Stimulated activated CD8-positive, alpha-beta memory T cell treated with anti-CD3 and anti-CD28 coated beads, Interleukin-12 subunit alpha, Interleukin-12 subunit beta, amount 100 ng/mL, for 24 hours (primary cell): ENCODE results near the gene PID1.

ENCODE experiments used
- DNase-seq: peaks from one replicate; pipeline ENCODE4 v3.0.0-alpha.2; 2020; ENCODE audit errors: extremely low read depth

The PID1 gene

DNA sequence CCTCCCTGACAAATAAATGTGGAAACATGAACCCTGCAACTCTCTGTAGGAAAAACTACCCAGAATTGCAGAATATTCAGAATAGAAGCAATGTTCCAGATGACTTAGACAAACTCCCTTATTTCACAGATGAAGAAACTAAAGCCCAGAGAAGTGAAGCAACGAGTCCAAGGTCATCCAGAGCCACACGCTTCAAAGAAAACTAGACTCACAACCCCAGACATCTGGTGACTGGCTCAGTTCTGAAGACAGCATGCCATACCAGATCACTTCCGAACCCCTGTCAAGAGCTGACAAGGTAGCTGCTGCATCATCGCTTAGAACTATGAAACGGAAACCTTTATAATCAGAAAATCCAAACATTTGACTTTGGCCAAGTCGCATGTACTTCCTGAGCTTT lies 101.3 kb downstream of the PID1 start:
- DNase-seq: no peak

DNA sequence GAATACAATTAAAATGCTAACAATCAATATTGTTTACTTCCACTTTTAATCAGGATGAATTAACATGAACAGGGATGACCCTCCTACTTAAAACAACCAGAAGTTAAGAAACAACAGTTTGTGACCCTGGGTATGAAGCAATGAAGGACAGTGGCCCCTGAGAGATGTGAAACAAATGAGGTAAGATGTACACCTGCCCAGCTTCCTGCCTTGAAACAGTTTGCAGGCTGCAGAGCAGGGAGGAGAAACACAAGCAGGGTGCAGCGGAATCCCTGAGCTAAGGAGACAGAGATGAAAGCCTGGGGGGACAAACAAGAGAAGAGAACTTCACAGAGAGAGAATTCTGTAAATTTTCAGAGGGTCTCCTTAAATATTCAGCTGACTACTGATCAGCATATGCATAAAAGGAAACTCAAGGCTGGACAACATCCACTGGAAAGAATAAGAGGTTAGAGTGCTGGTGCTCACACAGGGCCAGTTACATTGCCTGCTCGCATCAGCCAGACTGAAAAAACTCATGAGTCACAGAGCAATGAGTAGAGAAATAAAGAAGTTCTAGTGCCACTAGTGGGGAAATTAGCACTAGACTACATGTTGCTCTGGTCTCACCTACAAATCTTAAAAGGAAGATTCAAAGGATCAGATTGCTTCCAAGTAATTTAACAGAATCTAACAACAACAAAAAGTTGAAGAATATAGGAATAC lies 106.4 kb downstream of the PID1 start:
- DNase-seq: no peak

DNA sequence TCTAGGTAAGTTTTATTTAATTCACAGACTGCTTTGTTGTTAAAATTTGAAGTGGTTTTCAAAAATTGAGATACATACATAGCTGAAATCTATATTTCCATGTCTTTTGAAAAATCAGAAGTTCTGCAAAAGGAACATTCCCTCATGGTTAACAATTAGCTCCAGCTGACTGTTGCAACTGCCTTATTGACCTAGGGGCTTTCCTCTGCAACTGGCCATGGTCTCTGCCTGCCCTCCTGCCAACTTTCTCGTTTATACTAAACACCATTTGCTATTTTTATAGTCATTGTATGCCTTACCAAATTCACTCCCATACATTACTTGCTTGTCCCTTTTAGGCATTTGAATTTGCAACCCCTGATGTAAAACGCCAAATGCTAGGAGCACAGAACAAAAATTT lies 107.2 kb downstream of the PID1 start:
- no peak for DNase-seq

DNA sequence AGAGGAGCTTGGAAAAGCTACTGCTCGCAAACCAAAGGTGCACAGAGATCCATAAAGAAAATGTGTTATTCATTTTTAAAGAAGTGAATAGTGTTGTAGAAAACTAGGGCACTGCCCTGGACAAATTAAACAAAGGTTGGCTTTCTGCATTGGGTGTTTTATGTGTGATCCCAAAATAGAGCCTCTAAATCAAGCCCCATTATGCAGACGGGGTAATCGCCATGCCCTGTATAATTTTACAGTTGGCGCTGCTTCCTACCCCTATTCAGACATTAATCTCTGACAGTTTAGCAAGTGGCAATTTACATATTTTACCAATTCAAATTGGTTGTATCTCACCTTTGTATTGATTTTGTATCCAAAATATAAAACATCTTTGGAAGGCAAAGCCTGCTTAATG lies 109.1 kb downstream of the PID1 start:
- no peak for DNase-seq

DNA sequence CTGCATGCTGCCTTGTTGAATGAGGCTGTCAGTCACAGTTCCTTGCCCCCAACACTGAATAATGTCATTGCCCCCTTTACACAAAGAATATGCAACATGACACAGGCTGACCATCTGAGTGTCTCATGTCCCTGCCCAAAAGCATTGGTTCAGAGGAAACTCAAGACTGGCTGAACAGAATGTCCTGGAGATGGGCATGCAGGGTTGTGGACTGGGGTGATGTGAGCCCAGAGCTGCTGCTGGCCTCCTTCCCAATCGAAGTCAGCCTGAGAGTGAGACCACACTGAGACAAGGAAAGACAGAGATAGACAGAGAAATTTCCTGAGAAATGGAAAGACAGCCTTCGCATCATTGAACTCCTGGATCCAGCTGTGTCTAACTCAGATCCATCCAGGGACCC lies 110.1 kb downstream of the PID1 start:
- no peak for DNase-seq

DNA sequence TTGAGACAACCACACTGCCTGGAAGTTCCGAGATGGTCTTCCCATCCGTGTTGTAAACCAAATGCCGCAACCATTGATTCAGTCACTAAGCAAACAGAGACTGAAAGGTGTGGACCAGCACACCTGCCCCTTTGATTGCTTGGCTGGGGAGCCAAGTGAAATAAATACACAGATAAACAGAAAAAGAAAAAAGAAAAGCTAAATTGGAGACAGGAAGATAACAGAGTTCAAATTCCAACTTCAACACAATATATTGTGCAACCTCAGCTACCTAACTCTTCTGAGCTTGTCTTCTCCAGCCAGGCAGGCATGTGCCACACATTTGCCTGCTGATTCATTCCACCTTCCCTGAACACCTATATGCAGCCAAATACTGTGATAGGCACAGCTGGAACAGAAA lies 110.9 kb downstream of the PID1 start:
- DNase-seq: no peak

DNA sequence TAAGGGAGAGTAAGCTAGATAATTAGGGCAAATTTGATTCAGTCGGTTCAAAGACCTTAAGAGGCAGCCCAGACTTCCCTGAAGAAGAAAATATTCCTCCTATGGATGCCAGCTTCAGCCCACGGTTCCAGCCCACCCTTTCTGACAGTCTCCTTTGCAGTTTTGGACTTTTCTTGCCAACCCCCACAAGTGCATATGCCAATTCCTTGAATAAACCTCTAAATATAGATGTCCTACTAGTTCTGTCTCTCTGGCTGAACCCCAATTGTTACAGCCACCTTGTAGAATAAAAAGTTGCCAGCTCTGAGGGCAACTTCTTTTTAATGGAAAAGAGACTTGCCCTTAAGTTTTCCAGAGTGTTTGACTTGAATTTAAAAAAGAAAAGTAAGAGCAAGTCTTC lies 111.7 kb downstream of the PID1 start:
- DNase-seq: no peak

DNA sequence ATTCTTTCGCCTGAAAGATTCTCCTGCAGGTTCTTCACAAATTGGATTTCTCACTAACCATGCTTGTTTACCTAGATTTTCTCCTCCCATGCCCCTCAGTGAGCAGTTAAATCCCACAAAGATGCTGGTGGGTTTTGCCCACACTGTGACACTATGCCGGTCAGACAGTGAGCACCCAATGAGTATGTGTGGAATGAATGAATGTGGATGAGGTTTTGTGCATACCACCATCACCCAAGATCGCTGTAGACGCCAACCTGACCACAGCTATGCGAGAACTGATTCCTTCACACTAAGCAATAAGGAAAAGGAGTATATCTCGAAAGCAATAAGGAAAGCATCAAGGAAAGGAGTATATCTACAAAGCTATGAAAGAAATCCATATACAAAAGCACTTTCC lies 116.7 kb downstream of the PID1 start:
- no peak for DNase-seq

DNA sequence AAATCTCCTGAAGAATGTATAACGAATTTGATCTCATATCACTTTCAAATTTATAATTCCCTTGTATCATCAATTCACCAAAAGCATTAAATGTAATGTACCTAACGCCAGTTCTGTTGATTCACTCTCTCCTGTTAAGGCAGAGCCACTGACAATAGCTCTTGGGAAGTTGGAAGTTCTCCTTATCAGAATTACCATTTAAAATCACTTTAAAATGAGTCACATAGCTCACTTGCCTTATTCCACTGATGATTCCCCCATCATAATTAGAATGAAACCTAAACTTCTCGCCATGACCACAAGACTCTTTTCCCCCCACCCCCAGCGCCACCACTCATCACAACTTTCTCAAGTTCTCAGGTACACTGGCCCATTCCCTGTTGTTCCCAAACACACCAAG lies 117.1 kb downstream of the PID1 start:
- no peak for DNase-seq

DNA sequence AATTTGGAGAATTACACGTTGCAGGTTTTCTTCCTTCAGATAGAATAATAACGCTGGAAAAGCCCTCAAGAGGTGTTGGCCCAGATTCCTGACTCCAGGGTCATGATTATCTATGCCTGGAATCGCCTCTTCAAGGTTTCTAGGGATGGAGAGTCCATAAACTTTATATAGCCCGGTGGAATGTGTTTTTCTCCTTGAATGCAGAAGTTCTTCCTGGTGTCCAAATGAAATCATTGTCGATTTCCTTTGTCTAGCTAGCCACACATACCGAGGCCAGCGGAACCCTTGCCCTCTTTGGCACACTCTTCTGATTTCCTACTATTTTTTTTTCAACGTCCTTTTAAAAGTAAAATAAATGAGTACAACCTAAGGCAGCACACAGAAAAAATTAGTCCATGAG lies 117.8 kb downstream of the PID1 start:
- DNase-seq: no peak

DNA sequence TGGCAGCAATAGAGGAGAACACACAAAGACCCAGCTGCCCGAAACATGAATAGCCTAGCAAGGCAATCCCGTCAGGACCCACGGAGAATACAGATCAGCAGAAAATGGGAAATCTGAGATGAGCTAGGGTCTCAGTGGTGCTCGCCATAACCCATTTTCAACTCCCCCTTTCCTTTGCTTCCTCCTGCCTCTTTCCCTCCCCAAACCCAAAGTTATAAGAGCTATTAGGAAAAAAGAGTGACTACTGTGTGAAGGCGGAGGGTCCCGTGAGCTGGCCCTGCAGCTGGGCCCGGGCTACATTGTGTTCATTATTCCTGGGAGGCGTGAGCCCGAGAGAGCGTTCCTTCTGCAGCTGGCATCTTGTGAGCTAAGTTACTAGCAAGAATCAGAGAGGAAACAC lies 118.4 kb downstream of the PID1 start:
- no peak for DNase-seq

DNA sequence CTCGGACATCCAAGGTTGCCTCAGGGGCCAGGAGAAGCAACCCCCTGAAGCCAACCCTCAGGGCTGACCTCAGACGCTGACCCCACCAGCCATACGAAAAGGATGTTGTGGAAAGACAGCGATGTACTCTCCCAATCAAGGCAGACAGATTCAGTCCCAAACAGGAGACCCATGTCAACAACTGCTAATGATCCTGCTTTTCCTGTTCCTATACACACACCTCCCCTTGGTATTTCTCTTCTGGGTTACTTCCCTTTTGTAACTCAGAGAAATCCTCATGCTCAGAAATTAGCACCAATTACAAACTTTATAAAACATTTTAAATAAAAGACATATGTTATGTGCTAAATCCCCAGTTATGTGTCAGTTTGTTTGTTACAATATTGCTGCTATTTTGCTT lies 120.8 kb downstream of the PID1 start:
- DNase-seq: no peak

DNA sequence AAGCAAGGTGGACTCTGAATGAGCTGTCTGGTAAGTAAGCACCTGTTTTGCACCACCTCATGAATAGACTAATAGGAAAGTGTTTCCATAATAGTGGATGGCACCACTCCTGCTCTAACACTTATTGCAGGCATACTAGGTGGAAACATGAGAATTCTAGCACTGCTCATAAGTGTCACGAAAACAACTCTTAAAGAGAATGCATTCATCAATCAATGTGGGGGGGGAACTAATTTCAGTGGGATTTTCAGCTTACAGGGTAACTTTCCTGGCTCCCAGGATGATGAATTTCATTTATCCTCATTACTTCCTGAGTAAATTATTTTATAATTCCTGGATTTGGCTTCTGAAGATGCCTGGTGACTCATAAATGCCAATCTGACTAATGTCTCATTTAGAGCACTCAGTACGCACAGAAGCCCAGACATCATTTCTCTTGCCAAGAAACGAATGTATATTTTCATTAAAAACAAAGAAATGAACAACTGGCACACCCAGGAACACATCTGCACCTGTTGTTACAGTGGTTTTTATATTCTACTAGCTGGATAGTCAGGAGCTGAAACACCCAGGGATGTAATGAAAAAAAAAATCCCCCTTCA lies 129.6 kb downstream of the PID1 start:
- DNase-seq: no peak

DNA sequence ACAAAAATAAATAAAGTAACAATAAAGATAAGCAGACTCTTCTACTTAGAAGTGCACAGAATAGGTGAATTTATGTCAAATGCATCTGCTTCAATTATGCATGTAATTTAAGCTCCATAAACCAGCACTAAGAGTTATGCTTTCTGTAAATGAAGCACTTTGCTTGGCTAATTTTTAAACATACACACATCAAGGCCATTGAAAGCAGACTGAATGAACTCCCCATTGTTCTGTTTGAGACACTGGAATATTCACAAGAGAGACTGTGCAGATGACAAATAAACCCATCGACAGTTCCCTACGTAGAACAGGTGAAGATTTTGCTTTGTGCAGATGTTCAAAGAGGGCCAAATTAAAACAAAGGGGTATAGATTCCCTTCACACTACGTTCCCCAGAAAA lies 133.4 kb downstream of the PID1 start:
- no peak for DNase-seq

DNA sequence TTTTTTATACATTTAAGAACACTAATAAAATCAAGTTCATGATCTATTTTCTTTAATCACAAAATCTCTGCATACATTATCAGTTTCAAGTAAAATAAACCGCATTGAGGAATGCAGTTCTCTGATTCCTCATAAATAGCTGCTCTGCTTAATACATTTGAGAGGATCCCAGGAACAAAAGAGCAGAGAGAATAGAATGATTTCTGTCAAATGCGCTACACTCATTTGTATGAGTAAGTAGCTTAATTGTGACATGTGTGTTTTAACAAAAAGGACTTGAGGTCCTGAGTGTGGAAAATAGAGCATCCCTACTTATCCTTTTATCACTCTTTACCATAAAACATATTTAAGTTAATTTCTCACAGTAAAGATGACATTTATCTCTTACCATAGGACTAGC lies 134.0 kb downstream of the PID1 start:
- no peak for DNase-seq

DNA sequence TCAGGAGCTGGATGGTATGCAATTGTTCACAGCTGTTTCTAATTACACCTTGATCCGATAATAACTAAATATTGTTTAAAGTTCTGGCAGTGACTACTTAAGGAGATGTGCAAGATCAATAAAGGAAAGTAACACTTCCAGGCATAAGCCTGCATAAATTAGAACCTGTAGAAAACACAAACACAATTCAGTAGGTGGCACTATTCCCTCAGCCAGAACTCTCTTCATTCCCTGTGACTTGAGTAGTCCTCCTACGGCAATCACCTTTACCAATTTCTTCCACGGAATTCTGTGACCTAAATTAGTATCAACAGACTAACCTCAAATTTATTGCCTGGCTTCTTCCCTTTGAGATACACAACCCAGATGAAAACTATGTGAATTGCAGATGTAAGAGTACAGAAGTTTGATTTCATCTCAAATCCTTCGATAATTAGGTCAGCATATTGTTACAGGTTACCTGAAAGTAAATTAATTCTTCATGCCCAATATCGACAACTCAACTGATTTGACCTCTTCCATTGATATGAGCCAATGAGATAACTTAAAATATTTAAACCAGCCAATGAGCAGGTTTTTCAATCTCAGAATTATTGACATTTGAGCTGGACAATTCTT lies 137.8 kb downstream of the PID1 start:
- no peak for DNase-seq

DNA sequence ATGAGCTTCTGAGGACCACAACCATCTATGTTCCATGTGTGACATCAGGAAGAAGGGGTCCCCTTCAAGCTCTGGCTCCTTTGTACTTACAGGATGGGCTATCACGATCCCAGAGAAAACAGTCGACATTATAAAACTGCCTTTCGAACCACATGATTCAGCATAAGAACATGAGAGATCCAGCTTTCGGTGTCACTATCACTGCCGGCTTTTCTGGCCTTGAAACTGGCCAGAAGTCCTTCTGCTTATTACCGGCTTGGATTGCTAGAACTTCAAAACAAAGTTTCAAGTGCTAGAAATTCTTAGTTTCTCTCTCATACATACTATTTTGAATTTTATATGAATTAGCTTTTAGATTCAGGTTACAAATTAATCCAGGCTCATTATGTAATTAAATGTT lies 138.9 kb downstream of the PID1 start:
- no peak for DNase-seq

DNA sequence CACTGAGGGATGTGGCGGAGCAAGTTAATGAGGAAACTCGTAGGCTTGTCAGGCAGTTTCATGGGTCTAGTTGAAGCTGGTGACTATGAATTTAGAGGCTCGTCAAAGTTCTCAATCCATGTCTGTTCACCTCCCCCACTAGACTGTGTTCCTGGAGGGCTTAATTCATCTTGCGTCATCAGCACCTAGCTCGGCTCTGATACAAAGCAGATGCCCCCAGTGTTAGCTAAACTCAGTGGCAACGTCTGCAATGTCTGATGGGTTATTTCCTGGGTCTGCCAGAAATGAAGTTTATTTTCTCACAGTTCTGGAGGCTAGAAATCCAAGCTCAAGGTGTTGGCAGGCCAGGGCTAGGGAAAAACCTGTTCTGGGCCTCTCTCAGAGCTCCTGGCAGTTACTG lies 140.6 kb downstream of the PID1 start:
- DNase-seq: no peak

DNA sequence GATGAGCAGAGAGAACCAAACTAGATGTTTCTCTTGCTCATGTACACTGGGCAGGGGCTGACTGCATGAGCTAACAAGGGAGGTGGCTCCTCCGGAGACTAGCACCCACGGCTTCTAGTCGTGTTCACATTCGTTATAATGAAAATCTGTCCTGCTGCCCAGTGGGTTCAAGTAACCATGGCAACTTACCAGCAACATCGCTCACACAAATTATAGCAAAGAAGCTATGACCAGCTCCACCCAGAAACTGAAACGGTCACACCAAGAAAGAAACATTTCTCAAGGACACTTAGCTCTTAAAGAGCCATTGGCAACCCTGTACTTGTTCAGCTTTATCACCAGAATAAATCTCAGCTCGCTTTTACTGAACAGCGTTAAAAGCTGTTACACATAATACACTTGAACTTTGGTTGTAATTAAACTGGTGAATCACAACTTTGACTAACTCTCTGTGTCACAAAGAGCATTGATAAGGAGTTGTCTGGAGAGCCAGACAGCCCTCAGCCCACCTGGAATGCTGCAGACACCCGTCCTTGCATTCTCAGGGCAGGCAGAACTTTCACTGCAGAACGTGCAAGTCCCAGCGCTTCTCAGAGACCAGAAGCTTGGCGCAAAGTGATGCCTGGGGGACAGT lies 141.2 kb downstream of the PID1 start:
- DNase-seq: no peak

DNA sequence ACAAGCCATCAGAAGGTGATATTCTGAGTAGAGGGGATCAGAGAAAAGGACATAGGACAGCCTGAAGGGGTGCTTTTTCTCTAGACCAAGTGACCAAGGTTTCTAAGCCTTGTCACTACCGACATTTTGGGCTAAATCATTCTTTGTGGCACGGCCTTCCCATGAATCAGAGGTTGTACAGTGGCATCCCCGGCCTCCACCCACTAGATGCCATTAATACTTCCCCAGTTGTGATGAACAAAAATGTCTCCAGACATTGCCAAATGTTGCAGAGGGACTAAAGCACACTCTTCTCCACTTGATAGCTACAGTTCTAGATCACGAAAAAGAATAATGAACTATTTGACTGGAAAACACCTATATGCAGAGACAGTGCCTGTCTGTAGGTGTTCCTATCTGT lies 143.6 kb downstream of the PID1 start:
- no peak for DNase-seq

DNA sequence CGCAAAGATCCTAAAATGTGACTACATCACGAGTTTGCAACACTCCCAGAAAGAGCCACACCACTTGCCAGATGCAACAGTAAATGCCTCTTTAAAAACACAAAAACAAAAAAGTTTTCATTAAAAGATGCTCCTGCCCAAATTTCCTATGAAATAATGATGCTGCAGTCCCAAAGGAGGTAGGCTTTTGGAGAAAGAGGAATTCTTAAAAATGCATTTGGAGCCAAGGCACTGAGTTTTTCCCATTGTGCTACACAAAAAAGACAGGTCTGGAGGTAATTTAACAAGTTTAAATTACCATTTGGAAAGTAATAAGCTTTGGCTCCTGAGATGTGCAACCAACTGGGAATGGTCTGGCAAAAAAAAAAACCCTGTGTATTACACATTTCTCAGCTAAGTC lies 145.0 kb downstream of the PID1 start:
- DNase-seq: no peak

DNA sequence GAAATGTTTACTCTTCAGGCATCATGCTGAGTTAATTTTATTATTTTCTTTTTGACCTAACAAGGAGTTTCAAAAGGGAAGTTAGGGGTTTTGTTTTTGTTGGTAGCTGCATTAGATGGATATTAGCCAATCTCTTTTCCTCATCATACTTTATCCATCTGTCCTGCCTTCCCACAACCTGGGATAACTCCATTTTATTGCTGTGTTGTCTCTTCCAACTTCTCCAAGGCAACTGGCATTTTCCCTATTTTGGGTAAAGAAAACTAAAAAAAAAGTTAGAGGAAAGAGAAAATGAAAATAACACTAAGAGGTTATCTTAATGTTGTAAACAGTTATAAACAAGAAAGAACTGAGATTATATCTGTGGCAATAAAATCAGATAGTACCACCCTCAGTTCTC lies 147.0 kb downstream of the PID1 start:
- DNase-seq: no peak

DNA sequence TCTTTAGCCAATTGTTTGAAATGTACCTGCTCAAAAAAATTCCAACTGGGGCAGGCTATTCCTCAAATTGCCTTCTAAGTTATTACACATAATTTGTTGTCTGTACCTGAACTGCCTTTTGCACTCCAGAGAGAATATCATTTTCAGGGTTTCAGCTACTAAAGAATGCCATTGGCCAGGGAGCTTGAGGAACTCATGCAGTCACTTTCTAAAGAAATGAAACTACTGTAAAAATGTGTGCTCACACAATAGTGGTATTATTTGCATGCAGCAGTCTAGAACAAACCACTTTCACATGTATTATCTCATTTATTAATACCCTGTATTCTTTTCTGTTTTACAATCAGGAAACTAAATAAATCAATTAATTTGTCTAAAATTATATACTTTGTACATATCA lies 152.2 kb downstream of the PID1 start:
- DNase-seq: no peak
